Endothelial cell of umbilical vein (primary cell): ENCODE measurements around the gene WDR11. TPM values are rescaled to one million over a fixed set of nuclear protein-coding genes. Genes with fewer than 3 reads are reported as not detected.

ENCODE experiments used
- BruUV-seq: library from RNA; stranded (reverse); fragments of 400-500 nt; replicated peaks from 2 replicates; lab custom pipeline; 2021; lab: Mats Ljungman, UMichigan
- CTCF ChIA-PET: fragments of 300-600, 350-600 bp; sonication (Branson Sonifier 250); formaldehyde crosslinking; loops from one replicate; lab custom pipeline; 2021; ENCODE audit warnings: antibody characterized with exemption, inconsistent platforms; lab: Charles Lee
- POLR2A ChIA-PET: fragments of 300-600, 350-600 bp; sonication (Branson Sonifier 250); formaldehyde crosslinking; loops from one replicate; lab custom pipeline; 2021; ENCODE audit warnings: antibody characterized with exemption, inconsistent platforms; lab: Charles Lee
- DNase-seq: peaks from one replicate; pipeline ENCODE4 v3.0.0-alpha.2; 2011; ENCODE audit warnings: low read depth, low spot score
- FAIRE-seq: peaks from 2 replicates; lab custom pipeline; 2011; peaks lifted over from hg19 to GRCh38; lab: Jason Lieb, UNC
- H2AFZ ChIP-seq: 2 replicates; pipeline ENCODE4 v1.6.0; 2012; ENCODE audit warnings: low read depth, low read length, control low read depth, inconsistent platforms
- H3K27ac ChIP-seq: 2 replicates; pipeline ENCODE4 v1.5.1; 2011; ENCODE audit warnings: low read depth, mild to moderate bottlenecking, control low read depth, low read length, moderate library complexity; ENCODE audit not compliant: insufficient read depth
- H3K27me3 ChIP-seq, 2 experiments: 2 replicates each; pipeline versions ENCODE4 v1.6.0 to v1.6.1; 2011; ENCODE audit warnings: low read length in 2 of 2, mixed read lengths in 1 of 2; ENCODE audit not compliant: control insufficient read depth in 2 of 2, insufficient read depth in 2 of 2
- H3K36me3 ChIP-seq, 2 experiments: 2 replicates in 1 of 2; 3 replicates in 1 of 2; pipeline ENCODE4 v1.5.1; 2011; ENCODE audit warnings: low read length in 2 of 2, mild to moderate bottlenecking in 1 of 2, moderate library complexity in 1 of 2; ENCODE audit not compliant: control insufficient read depth in 2 of 2, insufficient read depth in 2 of 2; ENCODE audit errors: extremely low read depth in 1 of 2
- H3K4me1 ChIP-seq: 3 replicates; pipeline ENCODE4 v1.5.1; 2011; ENCODE audit warnings: mild to moderate bottlenecking, low read length; ENCODE audit not compliant: control insufficient read depth, insufficient read depth; ENCODE audit errors: extremely low read depth
- H3K4me2 ChIP-seq: 2 replicates; pipeline ENCODE4 v1.6.1; 2011; ENCODE audit warnings: low read length, control low read depth, mixed read lengths; ENCODE audit not compliant: insufficient read depth
- H3K4me3 ChIP-seq, 3 experiments: fragments of 200-600 bp in 1 of 3; sonication (generic), shearing (Covaris generic) in 1 of 3; replicated peaks in 1 of 3; 2 replicates each; pipeline ENCODE4 v1.5.1; 2011 to 2016; ENCODE audit warnings: control low read depth in 3 of 3, low read length in 3 of 3, mild to moderate bottlenecking in 2 of 3, inconsistent platforms in 1 of 3, low read depth in 1 of 3, moderate library complexity in 1 of 3; ENCODE audit not compliant: insufficient read depth in 1 of 3
- H3K79me2 ChIP-seq: 2 replicates; pipeline ENCODE4 v1.6.0; 2012; ENCODE audit warnings: low read length, inconsistent platforms; ENCODE audit not compliant: control insufficient read depth, insufficient read depth
- H3K9ac ChIP-seq: replicated peaks from 2 replicates; pipeline ENCODE3; 2011; ENCODE audit warnings: low read length, control low read depth; ENCODE audit not compliant: insufficient read depth; ENCODE audit errors: extremely low read depth
- H3K9me1 ChIP-seq: replicated peaks from 3 replicates; pipeline ENCODE4 v1.6.0; 2011; ENCODE audit warnings: mild to moderate bottlenecking, low read length; ENCODE audit not compliant: control insufficient read depth, insufficient read depth; ENCODE audit errors: extremely low read depth
- H3K9me3 ChIP-seq: replicated peaks from 2 replicates; pipeline ENCODE4 v1.5.1; 2012; ENCODE audit warnings: low read length, inconsistent platforms; ENCODE audit not compliant: control insufficient read depth, insufficient read depth
- H4K20me1 ChIP-seq: replicated peaks from 2 replicates; pipeline ENCODE3; 2011; ENCODE audit warnings: mild to moderate bottlenecking, low read length; ENCODE audit not compliant: control insufficient read depth, insufficient read depth; ENCODE audit errors: extremely low read depth
- EZH2 ChIP-seq: IDR thresholded peaks from 2 replicates; pipeline ENCODE4 v1.6.1; 2012; ENCODE audit warnings: borderline replicate concordance, low read depth, mild to moderate bottlenecking, moderate library complexity, low read length, inconsistent platforms; ENCODE audit not compliant: severe bottlenecking
- FOS ChIP-seq: IDR thresholded peaks from 2 replicates; pipeline ENCODE4 v1.6.1; 2011; ENCODE audit warnings: mild to moderate bottlenecking, low read length, moderate library complexity, borderline replicate concordance; ENCODE audit not compliant: insufficient read depth
- GATA2 ChIP-seq: IDR thresholded peaks from 2 replicates; pipeline ENCODE4 v1.7.0; 2011; ENCODE audit warnings: low read depth, mild to moderate bottlenecking, moderate library complexity, mixed read lengths, low read length; ENCODE audit not compliant: insufficient read length, insufficient read depth
- JUN ChIP-seq: IDR thresholded peaks from 2 replicates; pipeline ENCODE4 v1.6.1; 2011; ENCODE audit warnings: borderline replicate concordance, low read depth; ENCODE audit not compliant: insufficient read length, insufficient read depth
- MYC ChIP-seq: IDR thresholded peaks from one replicate; pipeline ENCODE4 v1.6.1; 2011; ENCODE audit warnings: mild to moderate bottlenecking, low read depth, low read length
- POLR2A ChIP-seq: IDR thresholded peaks from 2 replicates; pipeline ENCODE4 v1.6.1; 2012; ENCODE audit warnings: low read depth, mild to moderate bottlenecking, control low read depth, low read length
- POLR2AphosphoS5 ChIP-seq: IDR thresholded peaks from 2 replicates; pipeline ENCODE4 v1.6.1; 2012; ENCODE audit warnings: low read depth, mild to moderate bottlenecking, control low read depth, low read length, moderate library complexity; ENCODE audit not compliant: insufficient read depth
- dilution Hi-C: fragments of 300-500 bp; cut with MboI; formaldehyde crosslinking; loops from one replicate; pipeline ENCODE4 v1.15.0; 2019; ENCODE audit warnings: low sequenced_read_pairs; ENCODE audit not compliant: extremely low pct_ligation_motif_present
- intact Hi-C: fragments of 100-400 bp; cut with micrococcal nuclease; formaldehyde crosslinking; loops from one replicate; pipeline ENCODE4 v1.10.0; 2022
- polyA plus RNA-seq, 4 experiments: library from polyadenylated mRNA; depleted of rRNA in 3 of 4; stranded (reverse) in 3 of 4; unstranded in 1 of 4; fragments of >200 nt; gene quantifications; 2 replicates each; pipeline versions ENCODE4 v1.2.1 to v1.2.3, GENCODE V29; 2011 to 2012; ENCODE audit warnings: missing spikeins in 1 of 4
- total RNA-seq: library from RNA; stranded (reverse); gene quantifications from 2 replicates; pipeline ENCODE4 v1.2.3, GENCODE V29; 2021
- TF ChIP-seq, protein P1 (sequence below), 2 donors: IDR thresholded peaks; 1 replicate in 1 of 2; 2 replicates in 1 of 2; pipeline ENCODE4 v1.5.1; 2011; ENCODE audit warnings: low read length in 2 of 2, mild to moderate bottlenecking in 2 of 2, moderate library complexity in 2 of 2, control low read depth in 1 of 2, inconsistent platforms in 1 of 2, low read depth in 1 of 2; ENCODE audit not compliant: insufficient read depth in 1 of 2; ENCODE audit errors: extremely low read depth in 1 of 2
- TF ChIP-seq, protein P2 (sequence below): IDR thresholded peaks from 2 replicates; pipeline ENCODE4 v1.6.1; 2011; ENCODE audit not compliant: insufficient read depth, insufficient read length

The WDR11 gene
- total and polyA plus RNA-seq, 2 donors (not counting 3 experiments of a cell fraction or from before 2014, with no cell fraction given) = 63.6 to 73.9 TPM

DNA sequence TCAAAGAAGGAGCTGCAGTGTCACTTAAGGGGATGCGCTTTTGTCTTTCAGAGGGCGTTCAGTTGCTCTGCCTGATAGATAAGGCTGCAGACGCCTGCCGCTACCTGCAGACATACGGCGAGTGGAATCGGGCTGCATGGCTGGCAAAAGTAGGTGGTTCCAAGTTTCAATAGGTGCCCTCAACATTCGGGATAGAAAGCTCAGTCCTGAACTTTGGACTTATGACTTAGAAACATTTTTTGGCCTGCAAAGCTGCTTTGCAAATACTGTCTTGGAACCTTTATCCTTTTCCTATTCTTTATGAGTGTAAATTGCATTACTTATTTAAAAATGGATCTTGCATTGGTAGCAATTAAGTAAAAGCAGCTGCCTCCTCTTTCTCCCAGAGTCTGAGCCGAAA lies 54.1 kb downstream of the WDR11 start:
- no peaks in the 10 kb centered on the region for H3K9me3 ChIP-seq
- TF ChIP-seq EZH2 (no peak), FOS (no peak), GATA2 (no peak), JUN (no peak), POLR2AphosphoS5 (no peak), POLR2A (no peak), MYC (no peak)
- TF ChIP-seq, protein P1, sequence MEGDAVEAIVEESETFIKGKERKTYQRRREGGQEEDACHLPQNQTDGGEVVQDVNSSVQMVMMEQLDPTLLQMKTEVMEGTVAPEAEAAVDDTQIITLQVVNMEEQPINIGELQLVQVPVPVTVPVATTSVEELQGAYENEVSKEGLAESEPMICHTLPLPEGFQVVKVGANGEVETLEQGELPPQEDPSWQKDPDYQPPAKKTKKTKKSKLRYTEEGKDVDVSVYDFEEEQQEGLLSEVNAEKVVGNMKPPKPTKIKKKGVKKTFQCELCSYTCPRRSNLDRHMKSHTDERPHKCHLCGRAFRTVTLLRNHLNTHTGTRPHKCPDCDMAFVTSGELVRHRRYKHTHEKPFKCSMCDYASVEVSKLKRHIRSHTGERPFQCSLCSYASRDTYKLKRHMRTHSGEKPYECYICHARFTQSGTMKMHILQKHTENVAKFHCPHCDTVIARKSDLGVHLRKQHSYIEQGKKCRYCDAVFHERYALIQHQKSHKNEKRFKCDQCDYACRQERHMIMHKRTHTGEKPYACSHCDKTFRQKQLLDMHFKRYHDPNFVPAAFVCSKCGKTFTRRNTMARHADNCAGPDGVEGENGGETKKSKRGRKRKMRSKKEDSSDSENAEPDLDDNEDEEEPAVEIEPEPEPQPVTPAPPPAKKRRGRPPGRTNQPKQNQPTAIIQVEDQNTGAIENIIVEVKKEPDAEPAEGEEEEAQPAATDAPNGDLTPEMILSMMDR (IDR thresholded peaks at IDR 0.05; ENCODE audit: extremely low read depth in 1 of 2, insufficient read depth in 1 of 2, low read depth in 1 of 2, low read length in 2 of 2) = no peak
- TF ChIP-seq, protein P2, sequence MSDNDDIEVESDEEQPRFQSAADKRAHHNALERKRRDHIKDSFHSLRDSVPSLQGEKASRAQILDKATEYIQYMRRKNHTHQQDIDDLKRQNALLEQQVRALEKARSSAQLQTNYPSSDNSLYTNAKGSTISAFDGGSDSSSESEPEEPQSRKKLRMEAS = no peak
- H3K36me3 ChIP-seq = peaks cover 25 to 40% of the 10 kb centered on the region in 2 experiments
- H2AFZ ChIP-seq = no peak overlapping the region
- H3K27ac ChIP-seq = no peak overlapping the region
- POLR2A ChIA-PET = no interaction called here
- no peaks in the 10 kb centered on the region for H3K4me1 ChIP-seq
- no peak overlapping the region for H3K9ac ChIP-seq
- no peak overlapping the region for H3K4me3 ChIP-seq
- intact Hi-C loops = no loop called here
- no peaks in the 10 kb centered on the region for H3K9me1 ChIP-seq
- CTCF ChIA-PET = no interaction called here
- FAIRE-seq (no peak), DNase-seq (no peak)
- no peak overlapping the region for H3K4me2 ChIP-seq
- H4K20me1 ChIP-seq = no peaks in the 10 kb centered on the region
- BruUV-seq = no TSS peak
- no peaks in the 10 kb centered on the region for H3K27me3 ChIP-seq
- H3K79me2 ChIP-seq = no peaks in the 10 kb centered on the region
- dilution Hi-C loops = no loop called here
